IPS-15b (cell line): ENCODE results near the gene LCNL1.

Source experiments
- H3K27me3 ChIP-seq: one replicate; pipeline ENCODE4 v1.6.1; 2013; ENCODE audit warnings: low read length; ENCODE audit not compliant: control insufficient read depth, insufficient read depth
- H3K36me3 ChIP-seq: one replicate; pipeline ENCODE4 v1.6.1; 2013; ENCODE audit warnings: low read length; ENCODE audit not compliant: control insufficient read depth, insufficient read depth
- H3K4me1 ChIP-seq: one replicate; pipeline ENCODE4 v1.6.1; 2013; ENCODE audit warnings: mild to moderate bottlenecking, low read length; ENCODE audit not compliant: control insufficient read depth, insufficient read depth
- H3K4me3 ChIP-seq: one replicate; pipeline ENCODE4 v1.5.1; 2013; ENCODE audit warnings: low read depth, low read length
- H3K9ac ChIP-seq: one replicate; pipeline ENCODE4 v1.6.1; 2013; ENCODE audit warnings: low read depth, mild to moderate bottlenecking, low read length
- H3K9me3 ChIP-seq: one replicate; pipeline ENCODE4 v1.6.1; 2013; ENCODE audit warnings: mild to moderate bottlenecking, low read length; ENCODE audit not compliant: control insufficient read depth, insufficient read depth

LCNL1 gene

DNA sequence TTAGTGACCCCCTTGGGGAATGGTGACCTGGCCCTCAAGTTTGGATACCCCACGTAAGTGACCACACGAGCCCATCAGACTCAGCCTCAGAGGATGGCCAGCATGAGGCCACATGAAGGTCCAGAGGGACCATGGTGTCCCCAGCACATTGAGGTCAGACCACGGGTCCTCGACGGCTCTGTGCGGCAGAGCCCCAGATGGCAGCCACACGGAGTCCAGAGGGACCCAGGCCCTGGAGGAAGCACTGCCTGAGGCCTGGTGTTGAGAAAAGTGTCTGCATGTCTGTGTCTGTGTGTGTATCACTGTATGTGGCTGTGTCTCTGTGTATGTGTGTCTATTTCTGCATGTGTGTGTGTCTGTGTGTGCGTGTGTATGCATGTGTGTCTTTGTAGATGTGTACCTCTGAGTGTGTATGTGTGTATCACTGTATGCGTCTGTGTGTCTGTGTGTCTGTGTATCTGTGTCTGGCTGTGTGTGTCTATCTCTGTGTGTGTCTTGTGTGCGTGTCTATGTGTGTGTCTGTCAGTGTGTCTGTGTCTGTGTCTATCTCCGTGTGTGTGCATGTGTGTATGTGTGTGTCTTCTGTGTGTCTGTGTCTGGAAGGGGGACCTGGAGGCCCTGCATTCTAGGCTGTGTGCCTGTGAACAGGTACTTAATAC, 992 bp downstream of the LCNL1 start:
- H3K27me3 ChIP-seq = peaks cover 15% of the 10 kb centered on the region
- no peaks in the 10 kb centered on the region for H3K4me1 ChIP-seq
- H3K36me3 ChIP-seq = no peaks in the 10 kb centered on the region
- no peak overlapping the region for H3K9ac ChIP-seq
- H3K9me3 ChIP-seq = no peaks in the 10 kb centered on the region
- no peak overlapping the region for H3K4me3 ChIP-seq

- no peaks in the 10 kb centered on the region for H3K4me1 ChIP-seq
- H3K4me3 ChIP-seq = peak overlapping the region; percentile 37
- H3K36me3 ChIP-seq = no peaks in the 10 kb centered on the region
- no peaks in the 10 kb centered on the region for H3K9me3 ChIP-seq
- peaks cover 15% of the 10 kb centered on the region for H3K27me3 ChIP-seq
- no peak overlapping the region for H3K9ac ChIP-seq
These were observed 1.8 kb downstream of the LCNL1 start for GRCh38 chr9:136984464-136985026.

DNA sequence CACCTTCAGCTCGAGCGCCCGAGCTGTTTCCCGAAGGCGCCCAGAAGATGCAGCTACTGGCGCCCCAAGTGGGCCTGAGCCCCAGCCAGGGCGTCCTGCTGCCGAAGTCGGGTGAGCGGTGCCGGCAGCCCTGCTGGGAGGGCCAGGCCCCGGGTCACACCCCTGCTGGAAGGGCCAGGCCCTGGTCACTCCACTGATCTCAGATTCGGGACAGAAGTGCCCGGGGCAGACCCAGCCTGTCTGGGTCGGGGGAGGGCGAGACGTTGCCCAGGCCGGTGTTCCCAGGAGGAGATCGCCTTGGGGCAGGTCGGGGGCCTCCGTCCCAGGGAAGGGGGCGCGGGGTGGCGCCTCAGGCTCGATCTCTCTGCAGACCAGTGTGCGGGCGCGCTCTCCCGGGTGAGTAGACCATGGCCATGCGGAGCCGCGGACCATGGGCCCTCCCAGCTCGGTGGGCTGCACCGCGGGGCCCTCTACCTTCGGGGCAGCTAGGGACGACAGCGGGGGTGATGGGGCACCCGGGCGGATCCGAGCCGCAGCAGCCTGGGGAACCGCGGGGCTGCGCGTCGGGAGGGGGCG, 2.3 kb downstream of the LCNL1 start:
- Histone ChIP-seq H3K36me3 (no peaks in the 10 kb centered on the region), H3K9ac (no peak overlapping the region), H3K4me3 (peak overlapping the region; percentile 37), H3K27me3 (peaks cover 15% of the 10 kb centered on the region), H3K9me3 (no peaks in the 10 kb centered on the region), H3K4me1 (no peaks in the 10 kb centered on the region)

DNA sequence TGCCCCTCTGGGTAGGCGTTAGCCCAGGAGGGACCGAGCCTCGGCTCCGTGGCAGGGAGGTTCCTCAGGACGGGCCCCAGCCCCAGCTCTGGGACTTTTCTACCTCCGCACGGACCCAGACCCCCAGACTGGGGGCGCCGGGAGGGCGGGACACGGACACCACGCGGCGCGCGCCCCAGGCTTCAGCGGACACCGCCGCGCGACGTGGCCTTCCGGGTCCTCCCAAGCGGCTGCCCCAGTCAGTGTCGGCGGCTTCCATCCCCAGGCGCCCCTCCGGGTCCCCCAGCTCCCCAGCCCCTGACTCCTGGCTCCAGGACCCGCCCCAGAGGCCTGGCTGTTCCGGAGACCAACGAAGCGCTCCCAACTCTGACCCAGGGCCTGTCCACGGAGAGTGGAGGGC, 3.1 kb downstream of the LCNL1 start:
- peaks cover 4% of the 10 kb centered on the region for H3K9me3 ChIP-seq
- H3K9ac ChIP-seq = no peak overlapping the region
- H3K27me3 ChIP-seq = peaks cover 19% of the 10 kb centered on the region
- no peaks in the 10 kb centered on the region for H3K4me1 ChIP-seq
- no peaks in the 10 kb centered on the region for H3K36me3 ChIP-seq
- H3K4me3 ChIP-seq = no peak overlapping the region

DNA sequence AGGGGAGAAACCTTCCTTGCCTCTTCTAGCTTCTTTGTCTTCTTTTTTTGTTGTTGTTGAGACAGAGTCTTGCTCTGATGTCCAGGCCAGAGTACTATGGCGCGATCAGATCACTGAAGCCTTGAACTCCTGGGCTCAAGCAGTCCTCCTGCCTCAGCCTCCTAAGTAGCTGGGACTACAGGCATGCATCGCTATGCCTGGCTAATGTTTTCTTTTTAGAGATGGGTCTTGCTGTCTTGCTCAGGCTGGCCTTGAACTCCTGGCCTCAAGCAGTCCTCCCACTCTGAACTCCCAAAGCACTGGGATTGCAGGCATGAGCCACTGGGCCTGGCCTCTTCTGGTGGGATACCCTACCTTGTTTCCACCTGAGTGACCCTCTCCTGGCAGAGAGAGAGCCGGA, 6.1 kb downstream of the LCNL1 start:
- H3K27me3 ChIP-seq = peaks cover 26% of the 10 kb centered on the region
- H3K4me3 ChIP-seq = no peak overlapping the region
- no peaks in the 10 kb centered on the region for H3K36me3 ChIP-seq
- peaks cover 4% of the 10 kb centered on the region for H3K9me3 ChIP-seq
- H3K4me1 ChIP-seq = no peaks in the 10 kb centered on the region
- H3K9ac ChIP-seq = no peak overlapping the region

DNA sequence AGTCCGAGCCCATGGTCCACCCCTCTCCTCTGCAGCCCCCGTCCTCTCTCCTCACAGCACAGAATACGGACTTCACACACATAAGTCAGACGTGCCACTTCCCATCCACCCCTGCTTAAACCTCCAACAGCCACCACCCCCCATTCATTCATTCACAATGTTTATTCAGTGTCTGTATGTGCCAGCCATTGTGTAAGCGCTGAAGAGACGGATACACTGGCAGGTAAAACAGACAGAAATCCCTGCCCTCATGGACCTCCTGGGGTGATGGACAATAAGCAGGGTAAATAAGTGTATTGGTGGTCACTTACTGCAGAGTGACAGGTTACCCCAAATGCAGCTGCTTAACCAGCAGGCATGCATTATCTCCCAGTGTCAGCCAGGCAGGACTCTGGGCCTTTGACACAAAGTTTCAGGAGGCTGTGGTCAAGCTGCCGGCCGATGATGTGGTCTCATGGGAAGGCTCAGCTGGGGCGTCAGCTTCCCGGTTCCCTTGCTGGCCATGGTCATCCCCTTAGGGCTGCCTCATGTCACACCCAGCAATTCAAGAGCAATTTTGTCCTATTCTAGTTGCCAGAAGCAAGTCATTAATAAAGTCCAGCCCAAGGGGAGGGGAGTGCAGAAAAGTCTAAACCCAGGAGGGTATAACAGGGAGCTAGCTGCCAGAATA, 7.6 kb downstream of the LCNL1 start:
- Histone ChIP-seq H3K27me3 (peaks cover 19% of the 10 kb centered on the region), H3K9me3 (peaks cover 4% of the 10 kb centered on the region), H3K9ac (no peak overlapping the region), H3K36me3 (no peaks in the 10 kb centered on the region), H3K4me3 (no peak overlapping the region), H3K4me1 (no peaks in the 10 kb centered on the region)

- peaks cover 17% of the 10 kb centered on the region for H3K27me3 ChIP-seq
- H3K4me3 ChIP-seq = peak within 1 kb of the TSS; percentile 73
- no peaks in the 10 kb centered on the region for H3K36me3 ChIP-seq
- peaks cover 4% of the 10 kb centered on the region for H3K9me3 ChIP-seq
- peak within 1 kb of the TSS; percentile 47 for H3K9ac ChIP-seq
- peaks cover 4% of the 10 kb centered on the region for H3K4me1 ChIP-seq
These were observed 9.4 kb downstream of the LCNL1 start, which contains the start of gene PAXX for GRCh38 chr9:136991993-136992818. TSS of gene PAXX (plus strand) at chr9:136992422. CDS start at chr9:136992444, 22 bp downstream.

DNA sequence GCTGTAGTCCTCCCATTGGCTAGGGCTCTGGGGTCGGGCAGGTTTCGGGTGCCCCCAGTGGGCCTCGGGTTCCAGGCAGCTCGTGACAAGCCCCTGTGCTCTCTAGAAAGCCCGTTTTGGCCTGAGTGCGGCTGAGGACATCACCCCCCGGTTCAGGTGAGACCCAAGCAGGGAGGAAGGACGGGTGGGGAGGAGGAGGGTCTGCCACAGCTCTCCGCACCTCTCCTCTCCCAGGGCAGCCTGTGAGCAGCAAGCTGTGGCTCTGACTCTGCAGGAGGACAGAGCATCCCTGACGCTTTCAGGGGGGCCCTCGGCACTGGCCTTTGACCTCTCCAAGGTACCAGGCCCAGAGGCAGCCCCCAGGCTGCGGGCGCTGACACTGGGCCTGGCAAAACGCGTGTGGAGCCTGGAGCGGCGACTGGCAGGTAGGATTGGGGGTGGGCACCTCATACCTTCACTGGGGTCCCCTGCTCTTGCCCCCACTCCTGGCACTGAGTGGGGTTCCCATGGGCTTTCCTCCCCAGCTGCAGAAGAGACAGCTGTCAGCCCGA, 10.1 kb downstream of the LCNL1 start:
- peaks cover 17% of the 10 kb centered on the region for H3K27me3 ChIP-seq
- peak overlapping the region; percentile 47 for H3K9ac ChIP-seq
- H3K9me3 ChIP-seq = peaks cover 4% of the 10 kb centered on the region
- no peaks in the 10 kb centered on the region for H3K36me3 ChIP-seq
- H3K4me3 ChIP-seq = peak overlapping the region; percentile 73
- peaks cover 5% of the 10 kb centered on the region for H3K4me1 ChIP-seq

GRCh38 chr9:136994180-136994887, 11.5 kb downstream of the LCNL1 start:
- Histone ChIP-seq H3K9ac (no peak overlapping the region), H3K9me3 (peaks cover 4% of the 10 kb centered on the region), H3K4me3 (peak overlapping the region; percentile 43), H3K27me3 (peaks cover 17% of the 10 kb centered on the region), H3K36me3 (no peaks in the 10 kb centered on the region), H3K4me1 (peaks cover 5% of the 10 kb centered on the region)

GRCh38 chr9:136994888-136995230, 12.1 kb downstream of the LCNL1 start:
- peak overlapping the region; percentile 43 for H3K4me3 ChIP-seq
- no peaks in the 10 kb centered on the region for H3K36me3 ChIP-seq
- peaks cover 4% of the 10 kb centered on the region for H3K9me3 ChIP-seq
- H3K27me3 ChIP-seq = peaks cover 17% of the 10 kb centered on the region
- peaks cover 5% of the 10 kb centered on the region for H3K4me1 ChIP-seq
- no peak overlapping the region for H3K9ac ChIP-seq

GRCh38 chr9:136995362-136995761, 12.6 kb downstream of the LCNL1 start:
- H3K9ac ChIP-seq = no peak overlapping the region
- H3K4me1 ChIP-seq = peaks cover 5% of the 10 kb centered on the region
- H3K9me3 ChIP-seq = peaks cover 4% of the 10 kb centered on the region
- no peaks in the 10 kb centered on the region for H3K36me3 ChIP-seq
- peak overlapping the region; percentile 43 for H3K4me3 ChIP-seq
- H3K27me3 ChIP-seq = peaks cover 17% of the 10 kb centered on the region
